ELR (cell line): Measurements from ENCODE around the gene HECW1.
"Not testable (repeated sequence)": the region's sequence is repeated elsewhere in the genome, so short reads cannot be mapped to it uniquely, and the experiment has no call there.

Source experiments
- DNase-seq: peaks from one replicate; pipeline ENCODE4 v3.0.0-alpha.2; 2015; ENCODE audit warnings: low read depth

The HECW1 gene

GRCh38 chr7:43208242-43208641 lies 95.8 kb downstream of the HECW1 start:
- DNase-seq = no peak

DNA sequence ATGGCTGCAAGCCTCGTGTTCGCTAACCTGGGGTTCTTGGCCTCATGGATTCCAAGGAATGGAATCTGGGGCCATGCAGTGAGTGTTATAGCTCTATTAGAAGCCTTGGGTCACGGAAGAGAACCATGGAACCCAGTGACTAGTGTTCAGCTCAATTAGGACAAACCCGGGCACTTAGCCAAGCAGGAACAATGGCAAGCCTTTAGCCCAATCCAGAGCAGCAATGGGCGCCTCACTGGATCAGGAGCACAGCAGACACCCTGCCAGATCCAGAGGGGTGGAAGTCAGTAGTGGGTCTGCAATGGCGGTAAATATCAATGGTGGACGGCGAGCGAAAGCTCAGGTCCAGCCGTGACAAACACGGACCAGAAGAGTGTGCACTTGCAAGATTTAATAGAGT lies 98.1 kb downstream of the HECW1 start:
- DNase-seq = not testable (repeated sequence)

- peak; percentile 23 for DNase-seq
Measured at GRCh38 chr7:43211286-43211685, 98.8 kb downstream of the HECW1 start.

DNA sequence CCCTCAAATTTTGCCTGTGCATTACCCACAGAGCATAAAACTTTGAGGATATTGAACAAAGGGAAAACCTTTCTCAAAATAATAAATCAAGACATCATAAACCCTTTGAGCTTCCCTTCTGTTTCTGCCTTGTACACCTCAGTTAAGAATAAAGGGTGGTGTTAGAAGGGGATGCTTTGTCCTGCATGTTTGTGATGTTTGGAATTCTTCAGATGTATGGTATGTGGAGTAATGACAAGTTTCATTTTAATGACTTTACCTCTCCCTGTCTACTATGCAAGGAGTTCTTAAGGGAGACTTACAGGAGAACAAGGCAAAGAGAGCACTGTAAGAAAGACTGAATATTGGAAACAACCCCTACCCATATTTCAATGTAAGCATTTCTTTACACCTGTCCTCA lies 99.2 kb downstream of the HECW1 start:
- no peak for DNase-seq

- no peak for DNase-seq
Measured at GRCh38 chr7:43212921-43213320, 100.5 kb downstream of the HECW1 start.

DNA sequence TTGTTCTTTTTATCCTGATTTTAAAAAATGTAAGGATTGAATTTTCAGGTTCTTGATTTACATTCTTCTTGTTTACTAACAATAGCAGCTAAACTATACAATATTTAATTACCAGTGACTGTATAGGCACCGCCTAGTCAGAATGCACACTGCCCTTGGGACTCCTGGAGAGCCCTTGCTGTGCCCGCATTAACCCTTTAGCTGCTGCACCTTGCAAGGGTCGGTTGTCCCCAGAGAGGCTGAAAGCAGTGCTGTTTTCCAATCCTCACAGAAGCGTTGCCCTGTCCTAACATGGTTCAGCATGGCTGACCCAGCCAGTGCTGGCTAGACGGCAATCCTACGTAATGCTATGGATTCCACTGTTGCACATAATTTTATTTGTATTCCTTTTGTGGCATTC lies 102.6 kb downstream of the HECW1 start:
- no peak for DNase-seq

DNA sequence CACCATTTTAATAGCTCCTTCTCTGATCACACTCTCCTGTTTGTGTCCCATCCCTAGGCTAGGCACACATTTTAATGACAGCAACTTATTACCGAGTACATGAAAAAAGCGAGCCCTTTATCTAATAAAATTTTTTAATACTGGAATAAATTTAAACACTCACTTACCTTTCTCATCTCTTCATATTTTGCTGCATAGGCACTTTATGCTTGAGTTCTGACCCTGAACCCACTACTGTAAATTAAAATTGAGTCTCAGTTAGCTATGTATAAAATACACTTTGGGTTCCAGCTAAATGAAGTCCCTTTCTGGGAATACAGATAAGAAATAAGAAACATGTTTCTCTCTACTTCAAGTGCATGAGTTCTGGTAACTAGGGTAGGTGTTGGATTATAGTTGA lies 104.6 kb downstream of the HECW1 start:
- DNase-seq = no peak

GRCh38 chr7:43218901-43219300 lies 106.5 kb downstream of the HECW1 start:
- DNase-seq = not testable (repeated sequence)

- peak; percentile 82 for DNase-seq
Measured at GRCh38 chr7:43220250-43220649, 107.8 kb downstream of the HECW1 start.

GRCh38 chr7:43220742-43221141 lies 108.3 kb downstream of the HECW1 start:
- no peak for DNase-seq

GRCh38 chr7:43229801-43230200 lies 117.4 kb downstream of the HECW1 start:
- no peak for DNase-seq

GRCh38 chr7:43232366-43232765 lies 119.9 kb downstream of the HECW1 start:
- DNase-seq = no peak

GRCh38 chr7:43234073-43234472 lies 121.6 kb downstream of the HECW1 start:
- DNase-seq = no peak

- no peak for DNase-seq
Measured at GRCh38 chr7:43234968-43235367, 122.5 kb downstream of the HECW1 start.

- DNase-seq = no peak
Measured at GRCh38 chr7:43240565-43240964, 128.1 kb downstream of the HECW1 start.

DNA sequence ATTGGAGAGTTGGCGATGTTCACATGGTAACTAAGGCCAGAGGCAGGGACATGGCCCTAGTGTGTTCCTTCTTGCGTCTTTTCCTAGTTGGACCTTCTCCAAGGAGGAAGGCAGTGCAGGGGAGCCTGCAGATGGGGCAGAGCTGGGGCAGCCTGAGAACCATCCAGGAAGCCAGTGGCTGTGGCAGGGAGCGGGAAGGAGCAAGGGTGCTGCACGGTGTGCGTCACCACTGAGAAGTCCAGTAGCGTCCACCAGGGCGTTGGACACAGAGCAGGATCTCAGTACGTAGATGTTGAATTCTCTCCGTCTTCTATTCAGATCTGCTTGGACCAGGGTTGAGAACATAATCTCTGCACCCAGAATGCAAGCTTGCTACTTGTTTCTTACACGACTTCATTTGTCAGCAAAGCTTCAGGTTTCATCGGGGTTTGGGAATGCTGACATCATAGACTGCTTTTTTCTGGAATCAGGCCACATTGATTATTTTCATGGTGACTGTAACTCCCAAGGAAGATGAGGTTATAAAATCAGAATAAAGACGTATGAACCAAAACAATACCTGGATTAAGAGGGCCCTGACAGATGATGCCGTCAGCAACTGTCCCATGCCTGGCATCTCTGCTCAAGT lies 130.3 kb downstream of the HECW1 start:
- DNase-seq = no peak

GRCh38 chr7:43244232-43244631 lies 131.8 kb downstream of the HECW1 start:
- DNase-seq = peak; percentile 22

DNA sequence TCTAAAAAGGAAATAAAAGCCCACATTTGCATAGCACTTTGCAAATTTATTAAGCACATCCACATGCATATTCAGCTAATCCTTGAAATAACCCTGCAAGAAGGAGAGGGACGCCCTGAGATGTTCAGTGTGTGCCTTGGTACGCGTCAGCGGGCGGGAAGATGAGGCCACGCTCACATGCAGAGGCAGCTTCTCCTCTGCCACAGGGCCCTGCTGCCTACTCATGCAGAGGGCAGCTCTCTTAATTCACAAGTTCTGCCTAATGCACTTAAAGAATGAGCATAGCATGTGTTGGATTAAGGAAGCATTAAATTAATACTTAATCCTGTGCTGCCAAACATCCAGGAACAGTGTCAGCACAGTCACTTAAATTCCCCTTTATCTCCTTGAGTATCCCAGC lies 132.3 kb downstream of the HECW1 start:
- DNase-seq = no peak

- no peak for DNase-seq
Measured at GRCh38 chr7:43247757-43248156, 135.3 kb downstream of the HECW1 start.

DNA sequence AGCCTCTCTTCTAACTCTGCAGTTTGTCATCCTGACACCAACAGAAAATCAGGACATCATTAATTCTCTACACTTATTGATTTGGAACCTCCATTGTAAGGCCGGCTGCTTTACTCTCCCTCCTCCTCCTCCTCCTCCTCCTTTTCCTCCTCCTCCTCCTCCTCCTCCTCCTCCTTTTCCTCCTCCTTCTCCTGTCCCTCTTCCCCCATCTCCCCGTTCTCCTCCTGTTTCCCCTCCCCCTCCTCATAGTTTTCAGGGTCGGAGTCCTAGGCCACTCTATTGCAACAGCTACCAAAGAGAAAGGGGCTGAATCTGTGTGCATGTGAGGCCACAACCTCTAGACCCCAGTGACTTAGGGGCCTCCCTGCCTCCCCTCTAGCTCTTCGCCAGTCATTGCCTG lies 136.1 kb downstream of the HECW1 start:
- no peak for DNase-seq

DNA sequence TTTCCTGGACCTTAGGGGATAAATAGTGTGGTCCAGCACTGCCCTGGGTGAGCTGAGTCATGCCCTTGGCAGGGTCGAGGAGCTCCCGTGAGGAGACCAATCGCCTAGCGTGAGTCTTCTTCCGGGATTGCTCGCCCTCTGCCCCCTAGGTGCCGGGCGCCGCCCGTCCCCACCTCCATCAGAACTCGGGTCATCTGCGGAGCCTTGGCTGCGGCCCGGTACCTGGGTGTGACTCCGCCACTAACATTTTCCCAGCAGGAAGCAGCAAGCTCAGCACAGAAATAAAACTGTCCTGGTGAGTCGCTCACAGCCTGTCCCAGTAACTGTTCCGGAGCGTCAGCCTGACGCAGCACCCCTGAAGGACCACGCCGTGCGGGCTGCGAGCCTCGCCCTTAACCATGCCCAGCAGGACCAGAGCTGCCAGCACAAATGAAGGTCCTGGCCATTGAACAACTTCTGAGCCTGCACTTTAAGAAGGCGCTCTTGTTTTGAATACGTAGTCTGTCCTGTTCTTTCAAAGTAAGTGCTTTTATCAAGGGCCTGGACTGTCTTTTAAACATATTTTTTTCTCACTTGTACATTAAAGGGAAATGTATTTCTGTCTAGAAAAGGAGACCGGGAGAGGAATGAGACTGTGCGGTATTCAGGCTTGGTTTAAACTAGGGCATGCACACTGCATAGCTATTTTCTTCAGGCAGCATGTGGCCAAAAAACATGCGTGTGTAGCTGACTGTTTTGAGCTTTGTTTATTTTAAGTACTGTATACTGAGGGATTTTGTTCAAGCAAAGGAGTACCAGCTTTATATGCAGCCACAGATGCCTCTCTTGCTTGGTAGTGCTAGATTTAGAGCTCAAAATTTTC lies 136.7 kb downstream of the HECW1 start:
- peak; percentile 90 for DNase-seq

DNA sequence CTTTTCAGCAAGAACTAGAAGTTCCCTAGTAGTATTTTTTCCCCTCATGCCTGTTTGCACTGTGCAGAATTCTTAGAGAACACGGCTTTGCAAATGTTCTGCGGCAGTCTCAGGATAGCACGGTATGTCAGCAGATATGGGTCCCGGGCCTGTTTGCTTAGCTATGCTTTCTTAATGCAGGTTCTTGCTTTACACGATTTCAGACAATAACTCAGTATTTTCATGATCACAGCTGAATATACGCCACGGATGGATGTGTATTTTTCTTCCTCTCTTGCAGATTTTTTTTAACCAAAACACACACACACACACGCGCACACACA lies 137.3 kb downstream of the HECW1 start:
- peak; percentile 8 for DNase-seq

- peak; percentile 90 for DNase-seq
Measured at GRCh38 chr7:43260980-43261878, 148.8 kb downstream of the HECW1 start.
